Measurements from ENCODE around the gene MLC1. TPM values are rescaled to one million over a fixed set of nuclear protein-coding genes. Genes with fewer than 3 reads are reported as not detected.

MLC1 gene
- total RNA-seq, 4 donors from 2014 or later = 0.07 to 0.13 TPM; not detected in 2

DNA sequence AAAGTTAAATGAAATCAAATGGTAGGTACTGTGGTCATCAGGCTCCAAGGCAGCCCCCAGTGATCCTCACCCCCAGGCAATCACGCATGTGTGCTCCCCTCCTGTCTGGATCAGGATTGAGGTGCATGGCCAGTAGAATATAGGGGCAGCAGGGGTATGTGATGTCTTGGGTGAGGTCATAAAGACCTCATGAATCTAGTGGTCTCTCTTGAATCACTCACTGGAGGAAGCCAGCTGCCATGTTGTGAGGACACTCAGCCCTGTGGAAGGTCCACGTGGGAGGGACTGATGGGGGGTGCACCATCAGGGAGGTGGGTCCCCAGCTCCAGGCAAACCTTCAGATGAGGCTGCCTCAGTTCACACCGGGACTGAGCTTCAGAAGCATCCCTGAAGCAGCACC is 65.9 kb downstream of the MLC1 start:
- peaks cover 78% of the 10 kb centered on the region for H3K27me3 ChIP-seq
- H3K9me3 ChIP-seq = no peaks in the 10 kb centered on the region
- TF ChIP-seq POLR2AphosphoS5 (IDR thresholded peaks at IDR 0.05) (no peak), EP300 (IDR thresholded peaks at IDR 0.05) (no peak), CTCF (IDR thresholded peaks at IDR 0.05) (no peak), POLR2A (IDR thresholded peaks at IDR 0.05) (no peak)
- H3K27ac ChIP-seq = no peak overlapping the region
- no peak overlapping the region for H3K4me3 ChIP-seq
- peaks cover 0 to 10% (median 5%) of the 10 kb centered on the region in 3 donors for H3K4me1 ChIP-seq
- H3K36me3 ChIP-seq = no peaks in the 10 kb centered on the region
- no peak for ATAC-seq
- 90 to 97% methylated on average over 2 of the region's 3 CpGs for WGBS, 2 donors (ENCODE audit: low coverage in 1 of 2)

DNA sequence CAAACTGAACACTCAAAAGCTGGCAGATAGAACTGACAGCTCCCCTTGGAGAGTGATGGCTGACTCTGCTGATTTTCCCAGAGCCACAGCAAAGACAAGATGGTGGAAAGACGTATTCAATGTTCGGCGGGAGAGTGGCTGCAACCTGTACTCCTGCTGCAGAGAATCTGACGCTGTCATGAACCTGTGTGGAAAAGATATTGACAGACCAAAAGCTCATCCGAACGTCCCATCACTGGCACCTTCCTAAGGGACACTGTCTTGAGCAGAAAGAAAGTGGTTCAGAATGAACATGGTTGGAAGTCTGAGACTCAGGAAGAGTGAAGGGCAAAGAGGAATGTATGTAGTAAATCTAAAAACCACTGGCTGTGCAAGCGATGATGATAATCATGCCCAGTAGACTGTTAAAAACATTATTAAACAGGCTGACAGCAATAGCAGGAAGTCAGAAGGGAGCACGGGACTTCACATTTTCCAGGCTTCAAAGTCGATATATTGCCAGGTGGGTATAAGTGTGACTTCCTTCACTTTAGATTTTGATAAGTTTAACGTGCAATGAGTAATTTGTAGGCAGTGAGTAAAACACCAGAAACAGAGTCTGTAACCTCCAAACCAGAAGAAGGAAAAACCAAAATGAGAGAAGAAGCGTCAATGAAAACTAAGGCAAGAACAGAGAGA is 66.5 kb downstream of the MLC1 start:
- TF ChIP-seq CTCF (IDR thresholded peaks at IDR 0.05) = no peak
- TF ChIP-seq EP300 (IDR thresholded peaks at IDR 0.05) = no peak
- no peak for TF ChIP-seq POLR2A (IDR thresholded peaks at IDR 0.05)
- TF ChIP-seq POLR2AphosphoS5 (IDR thresholded peaks at IDR 0.05) = no peak
- H3K27ac ChIP-seq = no peak overlapping the region
- WGBS, 2 donors (ENCODE audit: low coverage in 1 of 2) = 40 to 64% methylated on average over 6 to 10 of the region's 11 CpGs
- H3K36me3 ChIP-seq = no peaks in the 10 kb centered on the region
- peaks cover 0 to 14% (median 5%) of the 10 kb centered on the region in 3 donors for H3K4me1 ChIP-seq
- peaks cover 79% of the 10 kb centered on the region for H3K27me3 ChIP-seq
- no peak overlapping the region for H3K4me3 ChIP-seq
- no peak for ATAC-seq
- H3K9me3 ChIP-seq = no peaks in the 10 kb centered on the region

GRCh38 chr22:50017701-50018224 is 67.5 kb downstream of the MLC1 start:
- no peak overlapping the region for H3K4me3 ChIP-seq
- TF ChIP-seq CTCF (IDR thresholded peaks at IDR 0.05) (no peak), POLR2AphosphoS5 (IDR thresholded peaks at IDR 0.05) (no peak), EP300 (IDR thresholded peaks at IDR 0.05) (no peak), POLR2A (IDR thresholded peaks at IDR 0.05) (no peak)
- no peaks in the 10 kb centered on the region for H3K36me3 ChIP-seq
- no peak overlapping the region for H3K27ac ChIP-seq
- ATAC-seq = no peak
- peaks cover 81% of the 10 kb centered on the region for H3K27me3 ChIP-seq
- no peaks in the 10 kb centered on the region for H3K9me3 ChIP-seq
- 80 to 90% methylated on average over 1 of the region's 6 CpGs for WGBS, 2 donors (ENCODE audit: low coverage in 1 of 2)
- peaks cover 0 to 14% (median 5%) of the 10 kb centered on the region in 3 donors for H3K4me1 ChIP-seq

DNA sequence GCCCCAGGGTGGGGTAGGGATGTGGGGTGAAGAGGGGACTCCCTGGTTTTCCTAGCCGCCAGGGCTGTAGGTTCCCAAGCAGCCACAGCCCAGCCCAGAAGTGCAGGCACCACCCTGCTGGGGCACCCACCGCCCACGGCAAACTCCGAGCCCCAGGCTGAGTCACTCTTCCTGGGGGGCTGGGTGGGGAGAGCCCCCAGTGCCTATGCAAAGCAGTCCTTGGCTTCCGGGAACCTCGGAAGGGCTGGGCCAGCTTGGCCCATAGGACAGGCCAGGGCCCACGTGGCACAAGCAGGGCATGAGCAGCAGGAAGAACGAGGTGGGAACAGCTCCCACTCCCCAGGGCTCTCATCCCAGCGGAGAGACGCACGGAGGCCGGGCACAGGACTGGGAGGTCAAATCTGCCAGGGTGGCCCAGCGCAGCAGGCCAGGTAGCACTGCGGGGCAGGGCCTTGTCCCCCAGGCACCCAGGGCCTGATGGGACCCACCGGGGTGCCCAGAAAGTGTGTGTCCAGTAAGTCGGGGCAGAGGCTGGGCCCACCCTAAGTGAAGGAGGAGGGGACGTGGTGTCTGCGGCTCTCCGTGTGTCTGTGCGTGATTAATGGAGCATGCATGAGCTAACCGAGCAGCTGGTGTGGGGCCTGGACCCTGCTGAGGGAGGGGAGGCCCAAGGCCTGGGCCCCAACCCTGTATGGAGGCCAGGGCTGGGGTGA is 68.1 kb downstream of the MLC1 start:
- no peaks in the 10 kb centered on the region for H3K9me3 ChIP-seq
- no peak overlapping the region for H3K4me3 ChIP-seq
- 80 to 100% methylated on average over 1 of the region's 21 CpGs for WGBS, 2 donors (ENCODE audit: low coverage in 1 of 2)
- no peaks in the 10 kb centered on the region for H3K36me3 ChIP-seq
- no peak overlapping the region for H3K27ac ChIP-seq
- H3K27me3 ChIP-seq = peaks cover 81% of the 10 kb centered on the region
- H3K4me1 ChIP-seq = peaks cover 0 to 14% (median 5%) of the 10 kb centered on the region in 3 donors
- ATAC-seq = no peak
- TF ChIP-seq POLR2AphosphoS5 (IDR thresholded peaks at IDR 0.05) (no peak), CTCF (IDR thresholded peaks at IDR 0.05) (no peak), EP300 (IDR thresholded peaks at IDR 0.05) (no peak), POLR2A (IDR thresholded peaks at IDR 0.05) (no peak)

Measured in gastroesophageal sphincter (tissue), 4 donors.